NT2/D1 (cell line): ENCODE data around the gene MRPL38.

Experiments used
- DNase-seq: peaks from one replicate; pipeline ENCODE4 v3.0.0-alpha.2; 2011; ENCODE audit warnings: low read depth, low spot score
- H3K27me3 ChIP-seq: 2 replicates; pipeline ENCODE4 v1.6.0; 2011; ENCODE audit warnings: mild to moderate bottlenecking; ENCODE audit not compliant: insufficient read length, insufficient read depth
- H3K36me3 ChIP-seq: 2 replicates; pipeline ENCODE4 v1.6.1; 2011; ENCODE audit warnings: mild to moderate bottlenecking, low read length, mixed read lengths; ENCODE audit not compliant: insufficient read depth, insufficient read length
- H3K4me1 ChIP-seq: 2 replicates; pipeline ENCODE4 v1.5.1; 2011; ENCODE audit not compliant: insufficient read depth, insufficient read length
- H3K4me3 ChIP-seq: 2 replicates; pipeline ENCODE4 v1.5.1; 2011; ENCODE audit warnings: low read depth; ENCODE audit not compliant: insufficient read length
- H3K9ac ChIP-seq: 2 replicates; pipeline ENCODE4 v1.6.0; 2011; ENCODE audit warnings: low read depth; ENCODE audit not compliant: insufficient read length
- H3K9me3 ChIP-seq: 2 replicates; pipeline ENCODE4 v1.5.1; 2011; ENCODE audit warnings: mild to moderate bottlenecking, low read length; ENCODE audit not compliant: insufficient read depth
- SUZ12 ChIP-seq: IDR thresholded peaks from 2 replicates; pipeline ENCODE4 v1.6.1; 2011; ENCODE audit not compliant: insufficient read length, insufficient read depth; ENCODE audit errors: extremely low read depth
- YY1 ChIP-seq: IDR thresholded peaks from 2 replicates; pipeline ENCODE4 v1.6.1; 2011; ENCODE audit not compliant: insufficient read length, insufficient read depth
- ZNF274 ChIP-seq: IDR thresholded peaks from 2 replicates; pipeline ENCODE4 v1.6.1; 2011; ENCODE audit warnings: mild to moderate bottlenecking, low read depth, low read length

MRPL38 gene

GRCh38 chr17:75895370-75896155 is 9.1 kb downstream of the MRPL38 start:
- TF ChIP-seq ZNF274, result no peak
- no peak for TF ChIP-seq YY1
- TF ChIP-seq SUZ12, result no peak
- H3K4me3 ChIP-seq, result peak overlapping the region; percentile 98
- peaks cover 79% of the 10 kb centered on the region for H3K36me3 ChIP-seq
- H3K9ac ChIP-seq, result peak overlapping the region; percentile 88
- no peak for DNase-seq
- H3K27me3 ChIP-seq, result no peaks in the 10 kb centered on the region
- H3K4me1 ChIP-seq, result peaks cover 37% of the 10 kb centered on the region
- H3K9me3 ChIP-seq, result no peaks in the 10 kb centered on the region

GRCh38 chr17:75894049-75894733 is 10.5 kb downstream of the MRPL38 start:
- DNase-seq, result no peak
- H3K4me3 ChIP-seq, result no peak overlapping the region
- H3K4me1 ChIP-seq, result peaks cover 34% of the 10 kb centered on the region
- H3K36me3 ChIP-seq, result peaks cover 79% of the 10 kb centered on the region
- no peak for TF ChIP-seq YY1
- no peak for TF ChIP-seq SUZ12
- TF ChIP-seq ZNF274, result no peak
- no peaks in the 10 kb centered on the region for H3K9me3 ChIP-seq
- H3K27me3 ChIP-seq, result no peaks in the 10 kb centered on the region
- peak overlapping the region; percentile 64 for H3K9ac ChIP-seq

DNA sequence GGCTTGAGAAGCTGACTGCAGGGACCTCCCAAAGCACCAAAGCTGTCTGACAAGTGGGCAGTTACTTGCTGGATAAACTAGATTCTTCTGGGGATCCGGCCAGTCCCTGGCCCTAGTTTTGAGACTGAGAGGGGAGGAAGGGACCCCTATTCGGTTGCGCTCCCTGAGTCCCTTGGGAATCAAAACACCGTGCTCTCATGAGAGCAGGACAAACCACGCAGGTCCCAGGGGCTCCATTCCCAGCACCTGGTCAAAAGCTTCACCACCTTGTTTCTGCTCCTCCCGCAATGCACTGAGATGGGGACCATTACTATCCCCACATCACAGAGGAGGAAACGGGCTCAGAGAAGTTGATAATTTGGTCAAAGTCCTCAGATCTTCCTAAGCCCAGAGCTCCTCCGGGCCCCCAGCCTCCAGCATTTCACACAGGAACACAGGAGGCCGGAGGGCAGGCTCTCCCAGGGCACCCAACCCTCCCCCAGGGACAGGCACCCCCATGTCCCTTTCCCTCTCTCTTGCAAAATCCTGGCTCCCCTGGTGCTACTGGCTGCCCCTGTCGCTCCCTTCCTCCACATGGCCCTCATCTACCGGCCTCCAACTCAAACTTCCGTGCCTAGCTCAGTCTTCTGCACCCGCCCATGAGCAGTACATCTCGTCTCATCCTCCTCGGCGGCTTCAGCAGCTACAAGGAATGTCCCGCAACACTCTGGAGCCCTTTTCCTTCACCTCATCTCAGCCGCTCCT is 11.2 kb downstream of the MRPL38 start:
- peaks cover 33% of the 10 kb centered on the region for H3K4me1 ChIP-seq

DNA sequence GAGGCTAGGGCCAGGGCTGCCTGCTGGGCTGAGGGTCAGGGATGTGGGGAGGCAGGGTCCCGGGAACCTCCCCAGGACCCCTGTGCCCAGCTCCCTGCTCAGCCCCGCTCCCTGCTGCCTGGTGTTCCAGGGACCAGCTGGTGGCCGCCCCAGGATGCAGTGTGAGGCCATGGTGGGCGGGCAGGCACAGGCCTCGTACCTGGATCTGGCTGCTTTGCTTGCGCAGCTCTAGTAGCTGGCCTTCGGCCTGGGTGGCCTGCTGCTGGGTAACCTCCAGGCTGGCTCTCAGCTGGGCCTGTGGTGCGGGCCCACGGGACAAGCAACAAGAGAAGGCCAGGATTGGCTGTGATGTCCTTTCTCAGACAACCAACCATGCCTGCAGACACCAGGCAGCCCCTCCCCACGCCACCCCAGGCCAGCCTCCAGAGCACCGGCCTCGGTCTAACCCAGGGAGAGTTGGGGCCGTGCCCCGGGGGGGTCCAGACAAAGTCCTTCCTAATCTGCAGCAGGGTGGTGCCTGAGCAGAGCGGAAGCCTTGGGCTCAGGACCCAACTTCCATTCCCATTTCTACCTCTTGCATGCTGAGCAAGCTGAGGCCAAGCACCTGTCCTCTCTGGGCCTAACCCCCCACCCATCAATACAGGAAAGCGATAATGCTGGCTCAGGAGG is 12.0 kb downstream of the MRPL38 start:
- no peak for DNase-seq
- H3K27me3 ChIP-seq, result no peaks in the 10 kb centered on the region
- H3K4me1 ChIP-seq, result peaks cover 33% of the 10 kb centered on the region
- H3K36me3 ChIP-seq, result peaks cover 72% of the 10 kb centered on the region
- TF ChIP-seq SUZ12, result no peak
- TF ChIP-seq YY1, result no peak
- TF ChIP-seq ZNF274, result no peak
- peak overlapping the region; percentile 63 for H3K9ac ChIP-seq
- H3K4me3 ChIP-seq, result no peak overlapping the region
- H3K9me3 ChIP-seq, result no peaks in the 10 kb centered on the region

More for the DNA sequence above, 11.2 kb downstream of the MRPL38 start:
- Histone ChIP-seq H3K9ac (peak overlapping the region; percentile 64), H3K9me3 (no peaks in the 10 kb centered on the region), H3K27me3 (no peaks in the 10 kb centered on the region), H3K4me3 (no peak overlapping the region), H3K36me3 (peaks cover 78% of the 10 kb centered on the region)
- DNase-seq, result no peak
- TF ChIP-seq ZNF274 (no peak), SUZ12 (no peak), YY1 (no peak)

GRCh38 chr17:75891605-75892555 is 12.8 kb downstream of the MRPL38 start:
- Histone ChIP-seq H3K27me3 (no peaks in the 10 kb centered on the region), H3K4me1 (peaks cover 28% of the 10 kb centered on the region), H3K4me3 (no peak overlapping the region), H3K9ac (peak overlapping the region; percentile 63), H3K36me3 (peaks cover 66% of the 10 kb centered on the region), H3K9me3 (no peaks in the 10 kb centered on the region)
- no peak for DNase-seq
- no peak for TF ChIP-seq SUZ12
- TF ChIP-seq YY1, result no peak
- TF ChIP-seq ZNF274, result no peak

DNA sequence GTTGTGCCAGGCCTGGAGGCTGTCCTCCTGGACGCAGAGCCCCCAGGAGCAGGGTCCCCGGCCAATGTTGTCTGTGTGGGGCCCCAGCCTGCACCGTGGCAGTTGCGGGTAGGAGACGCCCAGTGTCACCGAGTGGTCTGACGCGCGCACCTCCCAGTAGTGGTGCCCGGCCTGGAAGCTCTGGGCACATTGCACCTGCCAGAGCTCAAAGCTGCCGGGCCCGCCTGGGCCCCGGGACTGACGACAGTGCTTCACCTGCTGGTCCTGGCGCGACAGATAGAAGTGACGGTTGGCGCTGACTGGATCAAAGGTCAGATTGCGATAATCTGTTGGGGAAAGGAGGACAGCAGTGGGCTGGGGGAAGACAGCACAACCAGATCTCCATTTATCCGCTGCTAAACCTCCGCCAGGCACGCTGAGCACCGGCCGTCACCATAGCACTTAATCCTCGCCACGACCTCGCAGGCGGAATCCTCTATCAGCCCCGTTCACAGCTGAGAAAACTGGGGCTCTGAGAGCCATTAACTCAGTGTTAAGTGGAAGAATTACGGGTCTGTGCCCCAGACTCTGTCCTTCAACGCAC is 13.6 kb downstream of the MRPL38 start:
- Histone ChIP-seq H3K9ac (no peak overlapping the region), H3K4me3 (no peak overlapping the region), H3K27me3 (no peaks in the 10 kb centered on the region), H3K36me3 (peaks cover 69% of the 10 kb centered on the region), H3K9me3 (no peaks in the 10 kb centered on the region), H3K4me1 (peaks cover 28% of the 10 kb centered on the region)
- TF ChIP-seq ZNF274, result no peak
- no peak for TF ChIP-seq YY1
- TF ChIP-seq SUZ12, result no peak
- no peak for DNase-seq
